Stimulated activated naive CD8-positive, alpha-beta T cell treated with anti-CD3 and anti-CD28 coated beads, Interleukin-15, amount 100 ng/mL, for 72 hours (primary cell): Measurements from ENCODE around the gene RAB12.

Experiments used
- ATAC-seq: fragments of 150-1000 bp; cut with Tn5 transposase; 2 replicates; pipeline ENCODE4 v1.10.0; 2021; ENCODE audit warnings: mild to moderate bottlenecking, moderate library complexity
- DNase-seq, 2 donors: peaks; one replicate each; pipeline ENCODE4 v3.0.0; 2021 to 2022
- H3K27ac Mint-ChIP-seq, 2 donors: one replicate each; pipeline ENCODE4 v1.8.0; 2022; ENCODE audit warnings: mild to moderate bottlenecking in 2 of 2, mixed read lengths in 2 of 2, moderate library complexity in 2 of 2
- H3K27me3 Mint-ChIP-seq: one replicate; pipeline ENCODE4 v1.8.0; 2022; ENCODE audit warnings: mixed read lengths
- H3K4me1 Mint-ChIP-seq: one replicate; pipeline ENCODE4 v1.8.0; 2022; ENCODE audit warnings: mild to moderate bottlenecking, mixed read lengths
- H3K4me3 Mint-ChIP-seq, 2 donors: one replicate each; pipeline ENCODE4 v1.8.0; 2022; ENCODE audit warnings: mild to moderate bottlenecking in 2 of 2, mixed read lengths in 2 of 2, moderate library complexity in 1 of 2
- H3K9me3 Mint-ChIP-seq, 2 donors: one replicate each; pipeline ENCODE4 v1.8.0; 2022; ENCODE audit warnings: mixed read lengths in 2 of 2

RAB12 gene

DNA sequence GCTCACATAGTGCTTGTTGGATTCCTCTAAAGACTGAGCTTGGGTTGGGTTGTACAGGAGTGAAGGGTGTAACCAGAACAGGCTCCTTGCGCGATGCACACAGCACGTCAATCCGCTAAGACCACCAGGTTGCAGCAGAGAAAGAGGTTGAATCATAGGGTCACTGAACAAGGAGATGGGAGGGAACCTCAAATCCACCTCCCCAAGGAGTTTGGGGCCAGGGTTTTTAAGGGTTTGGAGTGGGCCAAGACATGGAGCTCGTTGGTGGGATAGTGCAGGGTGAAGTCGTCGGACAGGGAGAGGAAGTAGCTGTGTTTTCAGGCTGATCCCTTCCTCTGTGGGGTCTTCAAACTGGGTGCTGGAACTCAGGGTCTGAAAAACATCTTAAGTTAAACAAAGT lies 75.3 kb downstream of the RAB12 start:
- H3K27ac Mint-ChIP-seq = no peak overlapping the region
- DNase-seq (no peak), ATAC-seq (no peak)
- no peaks in the 10 kb centered on the region for H3K4me1 Mint-ChIP-seq
- no peaks in the 10 kb centered on the region for H3K9me3 Mint-ChIP-seq
- no peak overlapping the region for H3K4me3 Mint-ChIP-seq
- H3K27me3 Mint-ChIP-seq = no peaks in the 10 kb centered on the region

- Mint-ChIP-seq H3K9me3 (no peaks in the 10 kb centered on the region), H3K4me3 (no peak overlapping the region), H3K4me1 (no peaks in the 10 kb centered on the region), H3K27ac (peak overlapping the region in 1 of 2 donors; percentile 36), H3K27me3 (no peaks in the 10 kb centered on the region)
- no peak for ATAC-seq
- DNase-seq = no peak
Observed at GRCh38 chr18:8685141-8685913, 76.1 kb downstream of the RAB12 start.

GRCh38 chr18:8685914-8686216 lies 76.6 kb downstream of the RAB12 start:
- Mint-ChIP-seq H3K4me1 (no peaks in the 10 kb centered on the region), H3K27ac (no peak overlapping the region), H3K9me3 (no peaks in the 10 kb centered on the region), H3K4me3 (no peak overlapping the region), H3K27me3 (no peaks in the 10 kb centered on the region)
- no peak for DNase-seq
- no peak for ATAC-seq

GRCh38 chr18:8686611-8687010 lies 77.4 kb downstream of the RAB12 start:
- DNase-seq (no peak), ATAC-seq (no peak)
- H3K27ac Mint-ChIP-seq = no peak overlapping the region
- no peaks in the 10 kb centered on the region for H3K9me3 Mint-ChIP-seq
- no peak overlapping the region for H3K4me3 Mint-ChIP-seq
- H3K4me1 Mint-ChIP-seq = no peaks in the 10 kb centered on the region
- H3K27me3 Mint-ChIP-seq = no peaks in the 10 kb centered on the region

DNA sequence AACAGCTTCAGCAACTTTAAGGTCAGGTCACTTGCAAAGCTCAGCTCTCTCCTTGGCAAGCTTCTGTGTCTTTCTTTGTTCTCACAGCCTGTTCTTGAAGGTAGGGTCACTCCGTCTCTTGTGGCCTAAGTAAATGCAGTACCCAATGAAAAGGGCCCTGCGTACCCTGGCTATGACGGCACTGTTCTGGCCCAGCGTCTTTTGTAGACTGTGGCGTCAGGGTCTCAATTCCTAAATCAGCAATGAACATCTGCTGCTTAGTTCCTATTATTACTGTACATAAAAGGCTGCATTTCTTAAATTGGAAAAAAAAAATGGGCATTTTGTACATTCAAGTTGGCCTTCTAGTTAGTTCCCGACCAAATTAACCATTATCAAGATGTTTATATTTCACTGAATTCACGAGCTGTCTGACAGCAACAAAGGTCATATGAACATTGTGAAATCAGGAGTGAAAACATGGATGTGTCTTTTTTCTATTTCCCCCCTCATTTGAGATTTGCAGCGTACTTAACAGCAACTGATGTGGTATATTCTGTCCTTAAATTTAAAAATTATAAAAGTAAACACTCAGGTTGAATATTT lies 79.1 kb downstream of the RAB12 start:
- ATAC-seq = no peak
- H3K27ac Mint-ChIP-seq = no peak overlapping the region
- H3K4me1 Mint-ChIP-seq = no peaks in the 10 kb centered on the region
- H3K27me3 Mint-ChIP-seq = no peaks in the 10 kb centered on the region
- no peaks in the 10 kb centered on the region for H3K9me3 Mint-ChIP-seq
- DNase-seq = no peak
- no peak overlapping the region for H3K4me3 Mint-ChIP-seq

- H3K9me3 Mint-ChIP-seq = no peaks in the 10 kb centered on the region
- DNase-seq (no peak), ATAC-seq (no peak)
- no peak overlapping the region for H3K27ac Mint-ChIP-seq
- no peak overlapping the region for H3K4me3 Mint-ChIP-seq
- no peaks in the 10 kb centered on the region for H3K4me1 Mint-ChIP-seq
- no peaks in the 10 kb centered on the region for H3K27me3 Mint-ChIP-seq
Observed at GRCh38 chr18:8688816-8689215, 79.6 kb downstream of the RAB12 start.
